ENCODE data around the gene CORO1C.

The CORO1C gene

GRCh38 chr12:108607981-108608600, 123.2 kb downstream of the CORO1C start:
- H3K9me3 ChIP-seq (ENCODE audit: insufficient read depth, low read length, severe bottlenecking) = no peaks in the 10 kb centered on the region
- no peaks in the 10 kb centered on the region for H3K4me1 ChIP-seq (ENCODE audit: insufficient read depth, low read length)
- H3K79me2 ChIP-seq (ENCODE audit: insufficient read depth, low read length) = no peaks in the 10 kb centered on the region
- H3K27ac ChIP-seq (ENCODE audit: low read length) = no peak overlapping the region
- no peak overlapping the region for H2AFZ ChIP-seq (ENCODE audit: low read depth, low read length)
- DNase-seq (no peak), ATAC-seq (ENCODE audit: insufficient read depth, low read depth) (no peak)
- no peaks in the 10 kb centered on the region for H3K36me3 ChIP-seq (ENCODE audit: insufficient read depth, low read length)
- no peaks in the 10 kb centered on the region for H3K27me3 ChIP-seq (ENCODE audit: insufficient read depth, low read length, poor library complexity)
- no peak overlapping the region for H3K4me2 ChIP-seq (ENCODE audit: insufficient read depth, low read length)
- H3K4me3 ChIP-seq (ENCODE audit: low read depth in 1 of 2, low read length in 2 of 2) = no peak overlapping the region
- TF ChIP-seq, protein P1, sequence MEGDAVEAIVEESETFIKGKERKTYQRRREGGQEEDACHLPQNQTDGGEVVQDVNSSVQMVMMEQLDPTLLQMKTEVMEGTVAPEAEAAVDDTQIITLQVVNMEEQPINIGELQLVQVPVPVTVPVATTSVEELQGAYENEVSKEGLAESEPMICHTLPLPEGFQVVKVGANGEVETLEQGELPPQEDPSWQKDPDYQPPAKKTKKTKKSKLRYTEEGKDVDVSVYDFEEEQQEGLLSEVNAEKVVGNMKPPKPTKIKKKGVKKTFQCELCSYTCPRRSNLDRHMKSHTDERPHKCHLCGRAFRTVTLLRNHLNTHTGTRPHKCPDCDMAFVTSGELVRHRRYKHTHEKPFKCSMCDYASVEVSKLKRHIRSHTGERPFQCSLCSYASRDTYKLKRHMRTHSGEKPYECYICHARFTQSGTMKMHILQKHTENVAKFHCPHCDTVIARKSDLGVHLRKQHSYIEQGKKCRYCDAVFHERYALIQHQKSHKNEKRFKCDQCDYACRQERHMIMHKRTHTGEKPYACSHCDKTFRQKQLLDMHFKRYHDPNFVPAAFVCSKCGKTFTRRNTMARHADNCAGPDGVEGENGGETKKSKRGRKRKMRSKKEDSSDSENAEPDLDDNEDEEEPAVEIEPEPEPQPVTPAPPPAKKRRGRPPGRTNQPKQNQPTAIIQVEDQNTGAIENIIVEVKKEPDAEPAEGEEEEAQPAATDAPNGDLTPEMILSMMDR (IDR thresholded peaks at IDR 0.05; ENCODE audit: borderline replicate concordance, extremely low read depth, low read length, poor library complexity, severe bottlenecking) = no peak
- no peak for TF ChIP-seq EZH2 (IDR thresholded peaks at IDR 0.05; ENCODE audit: borderline replicate concordance, low read depth, low read length, severe bottlenecking)
- no peak overlapping the region for H3K9ac ChIP-seq (ENCODE audit: low read depth, low read length)
- H4K20me1 ChIP-seq (ENCODE audit: insufficient read depth, low read length) = no peaks in the 10 kb centered on the region

DNA sequence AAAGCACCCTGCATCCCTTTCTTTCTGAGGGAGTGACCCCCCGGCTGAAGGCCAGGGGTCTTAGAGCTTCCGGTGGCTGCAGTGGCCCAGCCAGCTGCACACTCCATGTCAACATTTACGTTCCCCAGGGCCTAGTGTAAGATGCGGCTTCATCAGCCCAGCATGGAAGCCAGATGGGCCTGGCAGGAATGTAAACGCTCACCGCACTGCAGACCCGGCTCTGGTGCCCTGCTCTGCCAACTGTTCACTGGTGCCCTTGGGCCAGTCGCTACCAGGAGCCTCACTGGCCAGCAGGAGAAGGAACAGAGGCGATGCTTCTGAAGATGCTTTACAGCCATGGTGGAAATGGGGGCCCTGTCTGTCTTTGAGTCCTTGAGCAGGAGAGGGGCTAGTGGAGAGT, 124.8 kb downstream of the CORO1C start:
- no peaks in the 10 kb centered on the region for H3K27me3 ChIP-seq (ENCODE audit: insufficient read depth, low read length, poor library complexity)
- no peak for TF ChIP-seq EZH2 (IDR thresholded peaks at IDR 0.05; ENCODE audit: borderline replicate concordance, low read depth, low read length, severe bottlenecking)
- TF ChIP-seq, protein P1 (IDR thresholded peaks at IDR 0.05; ENCODE audit: borderline replicate concordance, extremely low read depth, low read length, poor library complexity, severe bottlenecking) = no peak

GRCh38 chr12:108605690-108606406, 125.5 kb downstream of the CORO1C start:
- no peak overlapping the region; the same call in 1 of the 2 replicates for H3K27ac ChIP-seq (ENCODE audit: low read length)
- H3K4me2 ChIP-seq (ENCODE audit: insufficient read depth, low read length) = no peak overlapping the region
- no peaks in the 10 kb centered on the region for H3K9me3 ChIP-seq (ENCODE audit: insufficient read depth, low read length, severe bottlenecking)
- H2AFZ ChIP-seq (ENCODE audit: low read depth, low read length) = no peak overlapping the region
- H3K4me1 ChIP-seq (ENCODE audit: insufficient read depth, low read length) = no peaks in the 10 kb centered on the region
- ATAC-seq (ENCODE audit: insufficient read depth, low read depth) (no peak), DNase-seq (no peak)
- no peak overlapping the region for H3K4me3 ChIP-seq (ENCODE audit: low read depth in 1 of 2, low read length in 2 of 2)
- no peaks in the 10 kb centered on the region for H3K27me3 ChIP-seq (ENCODE audit: insufficient read depth, low read length, poor library complexity)
- H4K20me1 ChIP-seq (ENCODE audit: insufficient read depth, low read length) = no peaks in the 10 kb centered on the region
- H3K36me3 ChIP-seq (ENCODE audit: insufficient read depth, low read length) = no peaks in the 10 kb centered on the region
- no peaks in the 10 kb centered on the region for H3K79me2 ChIP-seq (ENCODE audit: insufficient read depth, low read length)
- no peak for TF ChIP-seq EZH2 (IDR thresholded peaks at IDR 0.05; ENCODE audit: borderline replicate concordance, low read depth, low read length, severe bottlenecking)
- TF ChIP-seq, protein P1 (IDR thresholded peaks at IDR 0.05; ENCODE audit: borderline replicate concordance, extremely low read depth, low read length, poor library complexity, severe bottlenecking) = no peak
- no peak overlapping the region for H3K9ac ChIP-seq (ENCODE audit: low read depth, low read length)

More for the DNA sequence above, 124.8 kb downstream of the CORO1C start:
- H3K27ac ChIP-seq (ENCODE audit: low read length) = no peak overlapping the region
- no peaks in the 10 kb centered on the region for H3K36me3 ChIP-seq (ENCODE audit: insufficient read depth, low read length)
- no peaks in the 10 kb centered on the region for H4K20me1 ChIP-seq (ENCODE audit: insufficient read depth, low read length)
- H2AFZ ChIP-seq (ENCODE audit: low read depth, low read length) = no peak overlapping the region
- no peaks in the 10 kb centered on the region for H3K9me3 ChIP-seq (ENCODE audit: insufficient read depth, low read length, severe bottlenecking)
- ATAC-seq (ENCODE audit: insufficient read depth, low read depth) (no peak), DNase-seq (no peak)
- H3K9ac ChIP-seq (ENCODE audit: low read depth, low read length) = no peak overlapping the region
- no peak overlapping the region for H3K4me3 ChIP-seq (ENCODE audit: low read depth in 1 of 2, low read length in 2 of 2)
- no peak overlapping the region for H3K4me2 ChIP-seq (ENCODE audit: insufficient read depth, low read length)
- no peaks in the 10 kb centered on the region for H3K79me2 ChIP-seq (ENCODE audit: insufficient read depth, low read length)
- H3K4me1 ChIP-seq (ENCODE audit: insufficient read depth, low read length) = no peaks in the 10 kb centered on the region

Measured in DND-41 (cell line).